Spleen (tissue), 11 donors: Measurements from ENCODE around the gene IL22. TPM values are rescaled to one million over a fixed set of nuclear protein-coding genes. Genes with fewer than 3 reads are reported as not detected.

Experiments
- DNase-seq: peaks from one replicate; pipeline ENCODE4 v3.0.0-alpha.2; 2020
- H3K27ac ChIP-seq, 8 donors: fragments of 200-600 bp; sonication (generic) in 7 of 8; 1 replicate in 4 of 8; 2 replicates in 4 of 8; pipeline versions ENCODE4 v1.5.0 to v1.8.0; 2016 to 2021; ENCODE audit warnings: inconsistent platforms in 4 of 8, mild to moderate bottlenecking in 4 of 8, moderate library complexity in 1 of 8
- H3K27me3 ChIP-seq, 7 donors: fragments of 200-600 bp; sonication (generic) in 6 of 7; replicated peaks in 1 of 7; 1 replicate in 4 of 7; 2 replicates in 3 of 7; pipeline versions ENCODE4 v1.5.0 to v1.8.0; 2016 to 2021; ENCODE audit warnings: inconsistent platforms in 3 of 7, mild to moderate bottlenecking in 1 of 7
- H3K36me3 ChIP-seq, 6 donors: fragments of 200-600 bp; sonication (generic) in 5 of 6; 1 replicate in 4 of 6; 2 replicates in 2 of 6; pipeline versions ENCODE4 v1.5.0 to v1.8.0; 2016 to 2021; ENCODE audit warnings: inconsistent platforms in 2 of 6
- H3K4me1 ChIP-seq, 6 donors: fragments of 200-600 bp; sonication (generic) in 5 of 6; 1 replicate in 3 of 6; 2 replicates in 3 of 6; pipeline versions ENCODE4 v1.5.0 to v1.8.0; 2016 to 2021; ENCODE audit warnings: inconsistent platforms in 3 of 6
- H3K4me3 ChIP-seq, 8 donors: fragments of 200-600 bp; sonication (generic) in 7 of 8; 1 replicate in 4 of 8; 2 replicates in 4 of 8; pipeline versions ENCODE4 v1.5.0 to v1.8.0; 2016 to 2021; ENCODE audit warnings: inconsistent platforms in 4 of 8, mild to moderate bottlenecking in 4 of 8, moderate library complexity in 2 of 8
- H3K9me3 ChIP-seq, 8 donors: fragments of 200-600 bp; sonication (generic) in 7 of 8; 1 replicate in 4 of 8; 2 replicates in 4 of 8; pipeline versions ENCODE4 v1.5.0 to v1.8.0; 2016 to 2021; ENCODE audit warnings: inconsistent platforms in 4 of 8
- POLR2A ChIP-seq, 3 donors: fragments of 450-650 bp; IDR thresholded peaks; one replicate each; pipeline ENCODE4 v1.5.1; 2017; ENCODE audit warnings: antibody characterized with exemption in 3 of 3, mild to moderate bottlenecking in 1 of 3
- POLR2AphosphoS5 ChIP-seq, 3 donors: sonication (generic); formaldehyde crosslinking; IDR thresholded peaks; one replicate each; pipeline ENCODE4 v1.5.1; 2017; ENCODE audit warnings: antibody characterized with exemption in 3 of 3
- WGBS, 5 donors: extraction: QIAGEN DNeasy Blood & Tissue Kit in 3 of 5; methylation state at CpG; one replicate each; pipeline versions ENCODE4 v1.1.5 to v1.1.7; 2013 to 2018; 5-methylcytosine and 5-hydroxymethylcytosine counted together
- intact Hi-C: fragments of 100-400 bp; cut with DNase I; formaldehyde crosslinking; loops from one replicate; pipeline ENCODE4 v1.15.0; 2023; ENCODE audit warnings: low total_unique reads
- polyA plus RNA-seq, 3 donors: library from polyadenylated mRNA; stranded (reverse); fragments of 200-250 nt; gene quantifications; one replicate each; pipeline ENCODE4 v1.2.1, GENCODE V29; 2013
- total RNA-seq, 7 donors: library from RNA; depleted of rRNA in 3 of 7; stranded (reverse); fragments of >200 nt in 3 of 7; fragmentation: NEBNext Ultra II Directional in 4 of 7; extraction: Animal tissue kit (Norgen Biotek cat#: 25700) in 4 of 7; gene quantifications; one replicate each; pipeline versions ENCODE4 v1.1.0 to v1.2.1, GENCODE V29; 2016 to 2021
- TF ChIP-seq, protein P1 (sequence below), 11 experiments: fragments of 200-600 bp in 7 of 11; fragments of 450-650 bp in 4 of 11; sonication (generic) in 4 of 11; IDR thresholded peaks in 8 of 11; conservative IDR thresholded peaks in 3 of 11; 1 replicate in 7 of 11; 2 replicates in 4 of 11; pipeline versions ENCODE4 v1.4.0 to v1.8.0; 2016 to 2021; ENCODE audit warnings: antibody characterized with exemption in 11 of 11, inconsistent platforms in 4 of 11, mild to moderate bottlenecking in 1 of 11
- donor health status: healthy with polysubstance abuse.
- donor health status: DM: no; HTN: no; CAD: no; lungs with moderate emphysema.
- donor health status: DM: no; HTN: no; CAD: no.
- donor health status: Bipolar disorder and iron deficiency.
- donor health status: healthy.
- donor health status: DM: no; HTN: no; CAD: no.
- donor health status: DM: yes; HTN: yes; CAD: no.

The IL22 gene
- total and polyA plus RNA-seq, 10 donors = not detected

GRCh38 chr12:68286396-68286795 is 33.0 kb upstream of the IL22 start:
- H3K9me3 ChIP-seq = no peaks in the 10 kb centered on the region
- no peak overlapping the region for H3K4me3 ChIP-seq
- no peaks in the 10 kb centered on the region for H3K36me3 ChIP-seq
- H3K27me3 ChIP-seq = no peaks in the 10 kb centered on the region
- TF ChIP-seq POLR2A (IDR thresholded peaks at IDR 0.05) = no peak
- no peak for TF ChIP-seq POLR2AphosphoS5 (IDR thresholded peaks at IDR 0.05)
- TF ChIP-seq, protein P1, sequence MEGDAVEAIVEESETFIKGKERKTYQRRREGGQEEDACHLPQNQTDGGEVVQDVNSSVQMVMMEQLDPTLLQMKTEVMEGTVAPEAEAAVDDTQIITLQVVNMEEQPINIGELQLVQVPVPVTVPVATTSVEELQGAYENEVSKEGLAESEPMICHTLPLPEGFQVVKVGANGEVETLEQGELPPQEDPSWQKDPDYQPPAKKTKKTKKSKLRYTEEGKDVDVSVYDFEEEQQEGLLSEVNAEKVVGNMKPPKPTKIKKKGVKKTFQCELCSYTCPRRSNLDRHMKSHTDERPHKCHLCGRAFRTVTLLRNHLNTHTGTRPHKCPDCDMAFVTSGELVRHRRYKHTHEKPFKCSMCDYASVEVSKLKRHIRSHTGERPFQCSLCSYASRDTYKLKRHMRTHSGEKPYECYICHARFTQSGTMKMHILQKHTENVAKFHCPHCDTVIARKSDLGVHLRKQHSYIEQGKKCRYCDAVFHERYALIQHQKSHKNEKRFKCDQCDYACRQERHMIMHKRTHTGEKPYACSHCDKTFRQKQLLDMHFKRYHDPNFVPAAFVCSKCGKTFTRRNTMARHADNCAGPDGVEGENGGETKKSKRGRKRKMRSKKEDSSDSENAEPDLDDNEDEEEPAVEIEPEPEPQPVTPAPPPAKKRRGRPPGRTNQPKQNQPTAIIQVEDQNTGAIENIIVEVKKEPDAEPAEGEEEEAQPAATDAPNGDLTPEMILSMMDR (IDR thresholded peaks at IDR 0.05 in 8 of 11, conservative IDR thresholded peaks at IDR 0.05 in 3 of 11) = no peak
- WGBS, 5 donors = 85 to 93% (median 90%) methylated on average over 4 of the region's 4 CpGs
- no peak overlapping the region for H3K27ac ChIP-seq
- intact Hi-C loops = no loop called here
- peaks cover 0 to 10% (median 0%) of the 10 kb centered on the region in 6 donors for H3K4me1 ChIP-seq
- DNase-seq = no peak

DNA sequence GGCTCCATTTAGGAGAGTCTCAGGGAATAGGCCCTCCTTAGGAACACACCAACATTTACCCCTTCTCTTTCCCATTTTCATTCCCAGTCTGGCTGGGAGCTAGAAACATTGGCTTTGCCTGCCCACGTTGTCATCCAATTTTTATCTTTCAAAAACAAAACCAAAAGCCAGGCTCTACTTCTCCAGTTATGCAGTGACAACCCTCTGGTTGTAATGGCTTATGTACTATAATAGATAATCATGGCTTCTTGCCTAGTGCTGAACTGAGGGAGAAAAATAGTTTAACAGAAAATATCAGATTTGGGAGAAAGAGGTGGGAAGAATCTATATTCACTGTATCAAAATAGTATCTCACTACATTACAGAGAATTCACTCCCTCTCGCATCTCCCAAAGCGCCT is 32.1 kb upstream of the IL22 start:
- H3K9me3 ChIP-seq = no peaks in the 10 kb centered on the region
- H3K4me1 ChIP-seq = peaks cover 0 to 8% (median 0%) of the 10 kb centered on the region in 6 donors
- no peak overlapping the region for H3K4me3 ChIP-seq
- no peaks in the 10 kb centered on the region for H3K27me3 ChIP-seq
- H3K36me3 ChIP-seq = no peaks in the 10 kb centered on the region
- WGBS, 5 donors = 85 to 95% (median 87%) methylated on average over 3 of the region's 3 CpGs
- intact Hi-C loops = no loop called here
- no peak for DNase-seq
- no peak overlapping the region for H3K27ac ChIP-seq
- TF ChIP-seq POLR2A (IDR thresholded peaks at IDR 0.05) (no peak), POLR2AphosphoS5 (IDR thresholded peaks at IDR 0.05) (no peak)
- TF ChIP-seq, protein P1 (IDR thresholded peaks at IDR 0.05 in 8 of 11, conservative IDR thresholded peaks at IDR 0.05 in 3 of 11) = no peak

GRCh38 chr12:68281322-68282077 is 28.1 kb upstream of the IL22 start:
- Histone ChIP-seq H3K4me1 (no peaks in the 10 kb centered on the region), H3K27me3 (no peaks in the 10 kb centered on the region), H3K4me3 (no peak overlapping the region), H3K36me3 (no peaks in the 10 kb centered on the region), H3K9me3 (no peaks in the 10 kb centered on the region), H3K27ac (no peak overlapping the region)
- WGBS, 5 donors = 68 to 89% (median 83%) methylated on average over 4 of the region's 4 CpGs
- intact Hi-C loops = no loop called here
- no peak for TF ChIP-seq POLR2A (IDR thresholded peaks at IDR 0.05)
- TF ChIP-seq POLR2AphosphoS5 (IDR thresholded peaks at IDR 0.05) = no peak
- TF ChIP-seq, protein P1 (IDR thresholded peaks at IDR 0.05 in 8 of 11, conservative IDR thresholded peaks at IDR 0.05 in 3 of 11) = no peak
- DNase-seq = no peak

GRCh38 chr12:68280240-68280639 is 26.8 kb upstream of the IL22 start:
- no peaks in the 10 kb centered on the region for H3K4me1 ChIP-seq
- no peaks in the 10 kb centered on the region for H3K9me3 ChIP-seq
- TF ChIP-seq POLR2A (IDR thresholded peaks at IDR 0.05) (no peak), POLR2AphosphoS5 (IDR thresholded peaks at IDR 0.05) (no peak)
- TF ChIP-seq, protein P1 (IDR thresholded peaks at IDR 0.05 in 8 of 11, conservative IDR thresholded peaks at IDR 0.05 in 3 of 11) = no peak
- no peaks in the 10 kb centered on the region for H3K36me3 ChIP-seq
- no peak overlapping the region for H3K27ac ChIP-seq
- WGBS, 5 donors = 90 to 96% (median 94%) methylated on average over 2 of the region's 2 CpGs
- H3K4me3 ChIP-seq = no peak overlapping the region
- intact Hi-C loops = no loop called here
- H3K27me3 ChIP-seq = no peaks in the 10 kb centered on the region
- DNase-seq = no peak
